ENCODE data around the gene LRPAP1.

DNA sequence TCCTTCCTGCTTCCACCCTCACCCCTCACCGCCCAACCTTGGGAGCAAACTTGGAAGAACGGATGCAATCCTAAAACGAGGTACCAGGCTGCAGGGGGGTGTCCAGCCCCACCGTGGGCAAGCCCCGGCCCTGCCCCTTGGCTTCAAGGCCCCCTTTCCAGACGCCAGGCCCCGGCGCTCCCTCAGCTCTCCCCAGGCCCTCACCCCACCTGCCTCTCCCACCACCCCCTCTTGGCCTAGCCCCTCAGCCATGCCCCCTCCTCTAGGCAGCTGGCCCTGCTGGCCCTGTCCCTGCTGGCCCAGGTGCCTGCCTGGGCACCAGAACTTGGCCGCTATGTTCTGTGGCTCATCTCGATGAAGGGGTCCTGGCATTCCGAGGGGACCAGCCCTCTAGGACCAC lies 33.8 kb downstream of the LRPAP1 start:
- TF ChIP-seq, protein P1, sequence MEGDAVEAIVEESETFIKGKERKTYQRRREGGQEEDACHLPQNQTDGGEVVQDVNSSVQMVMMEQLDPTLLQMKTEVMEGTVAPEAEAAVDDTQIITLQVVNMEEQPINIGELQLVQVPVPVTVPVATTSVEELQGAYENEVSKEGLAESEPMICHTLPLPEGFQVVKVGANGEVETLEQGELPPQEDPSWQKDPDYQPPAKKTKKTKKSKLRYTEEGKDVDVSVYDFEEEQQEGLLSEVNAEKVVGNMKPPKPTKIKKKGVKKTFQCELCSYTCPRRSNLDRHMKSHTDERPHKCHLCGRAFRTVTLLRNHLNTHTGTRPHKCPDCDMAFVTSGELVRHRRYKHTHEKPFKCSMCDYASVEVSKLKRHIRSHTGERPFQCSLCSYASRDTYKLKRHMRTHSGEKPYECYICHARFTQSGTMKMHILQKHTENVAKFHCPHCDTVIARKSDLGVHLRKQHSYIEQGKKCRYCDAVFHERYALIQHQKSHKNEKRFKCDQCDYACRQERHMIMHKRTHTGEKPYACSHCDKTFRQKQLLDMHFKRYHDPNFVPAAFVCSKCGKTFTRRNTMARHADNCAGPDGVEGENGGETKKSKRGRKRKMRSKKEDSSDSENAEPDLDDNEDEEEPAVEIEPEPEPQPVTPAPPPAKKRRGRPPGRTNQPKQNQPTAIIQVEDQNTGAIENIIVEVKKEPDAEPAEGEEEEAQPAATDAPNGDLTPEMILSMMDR (IDR thresholded peaks at IDR 0.05; ENCODE audit: poor library complexity, severe bottlenecking), result no peak
- no peak for TF ChIP-seq SMC3 (conservative IDR thresholded peaks at IDR 0.05; ENCODE audit: poor library complexity)
- TF ChIP-seq RAD21 (conservative IDR thresholded peaks at IDR 0.05), result no peak
